B cell (primary cell): Measurements from ENCODE around the gene SST. TPM values are rescaled to one million over a fixed set of nuclear protein-coding genes. Genes with fewer than 3 reads are reported as not detected.

ENCODE experiments used
- ATAC-seq: fragments of 200-7000 bp; cut with Tn5 transposase; one replicate; pipeline ENCODE4 v1.10.0; 2021; ENCODE audit warnings: low read depth, mild to moderate bottlenecking, moderate number of reproducible peaks, moderate library complexity
- CTCF ChIA-PET: fragments of 350-600 bp; sonication (Branson Sonifier 250); formaldehyde crosslinking; loops from one replicate; lab custom pipeline; 2021; ENCODE audit warnings: antibody characterized with exemption, inconsistent platforms; lab: Charles Lee
- POLR2A ChIA-PET: fragments of 350-600 bp; sonication (Branson Sonifier 250); formaldehyde crosslinking; loops from one replicate; lab custom pipeline; 2021; ENCODE audit warnings: antibody characterized with exemption; lab: Charles Lee
- DNase-seq: peaks from one replicate; pipeline ENCODE4 v3.0.0; 2013
- H2AFZ ChIP-seq: 2 replicates; pipeline ENCODE4 v1.6.1; 2012; ENCODE audit warnings: mild to moderate bottlenecking, low read depth, low read length; ENCODE audit not compliant: insufficient read depth, poor library complexity, severe bottlenecking
- H3K27ac ChIP-seq, 2 donors: 1 replicate in 1 of 2; 2 replicates in 1 of 2; pipeline ENCODE4 v1.5.1; 2012 to 2013; ENCODE audit warnings: low read length in 2 of 2, mild to moderate bottlenecking in 2 of 2, moderate library complexity in 1 of 2
- H3K27me3 ChIP-seq, 4 experiments: fragments of 200-600 bp in 1 of 4; sonication (generic) in 1 of 4; replicated peaks in 1 of 4; 1 replicate in 2 of 4; 2 replicates in 2 of 4; pipeline versions ENCODE4 v1.6.1 to v1.7.0; 2013 to 2016; ENCODE audit warnings: low read length in 3 of 4, mild to moderate bottlenecking in 2 of 4, mixed read lengths in 1 of 4, moderate library complexity in 1 of 4; ENCODE audit not compliant: insufficient read depth in 4 of 4, control insufficient read depth in 3 of 4; ENCODE audit errors: control extremely low read depth in 1 of 4
- H3K36me3 ChIP-seq, 2 experiments: replicated peaks in 1 of 2; 1 replicate in 1 of 2; 2 replicates in 1 of 2; pipeline versions ENCODE4 v1.6.1 to v1.7.1; 2013; ENCODE audit warnings: low read length in 1 of 2; ENCODE audit not compliant: insufficient read depth in 2 of 2, control insufficient read depth in 1 of 2; ENCODE audit errors: control extremely low read depth in 1 of 2, extremely low read depth in 1 of 2
- H3K4me1 ChIP-seq, 2 donors: fragments of 200-600 bp in 1 of 2; sonication (generic) in 1 of 2; 1 replicate in 1 of 2; 2 replicates in 1 of 2; pipeline versions ENCODE4 v1.5.1 to v1.6.1; 2013 to 2017; ENCODE audit warnings: low read length in 2 of 2; ENCODE audit not compliant: control insufficient read depth in 2 of 2, insufficient read depth in 2 of 2
- H3K4me2 ChIP-seq: replicated peaks from 2 replicates; pipeline ENCODE3; 2012; ENCODE audit warnings: mild to moderate bottlenecking, low read depth, low read length; ENCODE audit not compliant: poor library complexity, severe bottlenecking
- H3K4me3 ChIP-seq, 5 experiments: fragments of 200-600 bp in 1 of 5; sonication (generic) in 1 of 5; 1 replicate in 3 of 5; 2 replicates in 2 of 5; pipeline versions ENCODE4 v1.5.1 to v1.7.0; 2011 to 2016; ENCODE audit warnings: low read length in 4 of 5, mild to moderate bottlenecking in 4 of 5, low read depth in 2 of 5, control low read depth in 1 of 5, moderate library complexity in 1 of 5; ENCODE audit not compliant: insufficient read depth in 1 of 5; ENCODE audit errors: control extremely low read depth in 1 of 5, extremely low read depth in 1 of 5
- H3K79me2 ChIP-seq: fragments of 200-600 bp; sonication (generic); one replicate; pipeline ENCODE4 v1.6.0; 2016; ENCODE audit warnings: low read length; ENCODE audit not compliant: control insufficient read depth, insufficient read depth
- H3K9ac ChIP-seq: fragments of 200-600 bp; sonication (generic); 2 replicates; pipeline ENCODE4 v1.6.1; 2017; ENCODE audit warnings: mild to moderate bottlenecking, low read length, moderate library complexity
- H3K9me3 ChIP-seq, 3 donors: one replicate each; pipeline versions ENCODE4 v1.6.1 to v1.7.1; 2013; ENCODE audit warnings: low read length in 2 of 3; ENCODE audit not compliant: control insufficient read depth in 2 of 3, insufficient read depth in 1 of 3; ENCODE audit errors: control extremely low read depth in 1 of 3
- H4K20me1 ChIP-seq: 2 replicates; pipeline ENCODE4 v1.6.0; 2012; ENCODE audit warnings: mild to moderate bottlenecking, low read length; ENCODE audit not compliant: insufficient read depth, control insufficient read depth, poor library complexity, severe bottlenecking
- H3K27ac Mint-ChIP-seq: one replicate; pipeline ENCODE4 v1.8.0; 2021; ENCODE audit warnings: mixed read lengths
- H3K27me3 Mint-ChIP-seq: one replicate; pipeline ENCODE4 v1.8.0; 2021; ENCODE audit warnings: mixed read lengths
- H3K4me1 Mint-ChIP-seq: one replicate; pipeline ENCODE4 v1.8.0; 2021; ENCODE audit warnings: mixed read lengths
- H3K4me3 Mint-ChIP-seq: one replicate; pipeline ENCODE4 v1.8.0; 2021; ENCODE audit warnings: mixed read lengths
- H3K9me3 Mint-ChIP-seq: one replicate; pipeline ENCODE4 v1.8.0; 2022; ENCODE audit warnings: mixed read lengths; ENCODE audit not compliant: insufficient read depth
- CTCF ChIP-seq: fragments of 200-600 bp; IDR thresholded peaks from one replicate; pipeline ENCODE4 v1.8.0; 2022; ENCODE audit warnings: antibody characterized with exemption, mild to moderate bottlenecking
- EZH2 ChIP-seq: IDR thresholded peaks from 2 replicates; pipeline ENCODE4 v1.6.1; 2012; ENCODE audit warnings: borderline replicate concordance, low read depth, mild to moderate bottlenecking, moderate library complexity, low read length; ENCODE audit not compliant: insufficient read depth, poor library complexity, severe bottlenecking
- WGBS: methylation state at CpG from one replicate; pipeline ENCODE4 v1.1.5; 2013; ENCODE audit warnings: missing lambda C conversion rate; ENCODE audit not compliant: insufficient coverage; 5-methylcytosine and 5-hydroxymethylcytosine counted together
- intact Hi-C: fragments of 100-400 bp; cut with micrococcal nuclease; formaldehyde crosslinking; loops from one replicate; pipeline ENCODE4 v1.10.0; 2022
- polyA plus RNA-seq: library from polyadenylated mRNA; depleted of rRNA; stranded (reverse); fragments of >200 nt; gene quantifications from 2 replicates; pipeline ENCODE4 v1.2.3, GENCODE V29; 2012
- total RNA-seq, 2 donors: library from RNA; stranded (reverse); fragments of 120-200 nt in 1 of 2; gene quantifications; 1 replicate in 1 of 2; 2 replicates in 1 of 2; pipeline versions ENCODE4 v1.2.3 to v1.2.4, GENCODE V29; 2013 to 2022

Gene SST
- total and polyA plus RNA-seq, 2 donors (not counting 1 experiment from before 2014, with no cell fraction given), result not detected

GRCh38 chr3:187709155-187709554 lies 39.0 kb upstream of the SST start:
- H4K20me1 ChIP-seq, result no peaks in the 10 kb centered on the region
- H3K27ac Mint-ChIP-seq, result no peak overlapping the region
- no peaks in the 10 kb centered on the region for H3K36me3 ChIP-seq
- ATAC-seq (no peak), DNase-seq (no peak)
- H3K27me3 ChIP-seq, result no peaks in the 10 kb centered on the region
- H3K27ac ChIP-seq, result no peak overlapping the region
- no peak overlapping the region for H3K4me3 ChIP-seq
- no peaks in the 10 kb centered on the region for H3K27me3 Mint-ChIP-seq
- ChIA-PET POLR2A (no interaction called here), CTCF (interaction anchor here (0.6 to 11.0 kb wide), 4 partner anchors 11 to 391 kb away, joined by 3 to 184 read pairs (median 4); no protein-coding TSS in a partner anchor)
- H3K4me1 ChIP-seq, result no peaks in the 10 kb centered on the region
- TF ChIP-seq EZH2, result no peak
- no peak for TF ChIP-seq CTCF
- 76% methylated on average over 4 of the region's 4 CpGs for WGBS
- intact Hi-C loops, result no loop called here
- H3K4me1 Mint-ChIP-seq, result no peaks in the 10 kb centered on the region
- no peak overlapping the region for H3K4me3 Mint-ChIP-seq
- no peaks in the 10 kb centered on the region for H3K9me3 ChIP-seq
- H3K4me2 ChIP-seq, result no peak overlapping the region
- H3K79me2 ChIP-seq, result no peaks in the 10 kb centered on the region
- H2AFZ ChIP-seq, result no peak overlapping the region
- H3K9ac ChIP-seq, result no peak overlapping the region
- no peaks in the 10 kb centered on the region for H3K9me3 Mint-ChIP-seq

GRCh38 chr3:187708696-187709095 lies 38.5 kb upstream of the SST start:
- no peak overlapping the region for H3K27ac ChIP-seq
- H2AFZ ChIP-seq, result no peak overlapping the region
- DNase-seq (no peak), ATAC-seq (no peak)
- no peaks in the 10 kb centered on the region for H3K9me3 ChIP-seq
- no peaks in the 10 kb centered on the region for H3K27me3 ChIP-seq
- Mint-ChIP-seq H3K27me3 (no peaks in the 10 kb centered on the region), H3K27ac (no peak overlapping the region), H3K4me3 (no peak overlapping the region), H3K4me1 (no peaks in the 10 kb centered on the region), H3K9me3 (no peaks in the 10 kb centered on the region)
- H3K4me2 ChIP-seq, result no peak overlapping the region
- ChIA-PET POLR2A (no interaction called here), CTCF (interaction anchor here (0.6 to 1.4 kb wide), 4 partner anchors 12 to 391 kb away, joined by 3 to 5 read pairs (median 4); no protein-coding TSS in a partner anchor)
- H3K79me2 ChIP-seq, result no peaks in the 10 kb centered on the region
- H3K4me1 ChIP-seq, result no peaks in the 10 kb centered on the region
- TF ChIP-seq CTCF (no peak), EZH2 (no peak)
- H4K20me1 ChIP-seq, result no peaks in the 10 kb centered on the region
- H3K36me3 ChIP-seq, result no peaks in the 10 kb centered on the region
- no peak overlapping the region for H3K4me3 ChIP-seq
- intact Hi-C loops, result no loop called here
- H3K9ac ChIP-seq, result no peak overlapping the region
